HG03575 (cell line): ENCODE measurements around the gene GIPC1.

Experiments
- ATAC-seq: cut with Tn5 transposase; IDR thresholded peaks from one replicate; pipeline ENCODE4 v1.9.1; 2021; ENCODE audit not compliant: unreplicated experiment, insufficient number of reproducible peaks, low FRiP score; ENCODE audit errors: extremely low read depth

The GIPC1 gene

GRCh38 chr19:14443632-14444216 lies 52.2 kb downstream of the GIPC1 start:
- ATAC-seq: no peak

- no peak for ATAC-seq
Measured at GRCh38 chr19:14442891-14443631, 52.9 kb downstream of the GIPC1 start.

- ATAC-seq: no peak
Measured at GRCh38 chr19:14441041-14441938, 54.6 kb downstream of the GIPC1 start.

GRCh38 chr19:14440049-14440448 lies 55.9 kb downstream of the GIPC1 start:
- ATAC-seq: no peak

- no peak for ATAC-seq
Measured at GRCh38 chr19:14439014-14439413, 56.9 kb downstream of the GIPC1 start.

GRCh38 chr19:14437578-14438140 lies 58.3 kb downstream of the GIPC1 start:
- ATAC-seq: no peak

GRCh38 chr19:14435320-14436050 lies 60.4 kb downstream of the GIPC1 start:
- ATAC-seq: no peak

- ATAC-seq: no peak
Measured at GRCh38 chr19:14434543-14435319, 61.2 kb downstream of the GIPC1 start.

- ATAC-seq: no peak
Measured at GRCh38 chr19:14433554-14434501, 62.1 kb downstream of the GIPC1 start.

- ATAC-seq: no peak
Measured at GRCh38 chr19:14432791-14433553, 63.0 kb downstream of the GIPC1 start, which contains the start of gene PKN1. Gene PKN1, plus strand, starts transcription at chr19:14433306. Its CDS starts 216 bp downstream, at chr19:14433522.

- no peak for ATAC-seq
Measured at GRCh38 chr19:14430712-14431111, 65.2 kb downstream of the GIPC1 start.

- no peak for ATAC-seq
Measured at GRCh38 chr19:14428882-14429416, 67.0 kb downstream of the GIPC1 start.
